WI38 (cell line): ENCODE data around the gene MARCHF3.

Experiments
- H3K4me3 ChIP-seq: 2 replicates; pipeline ENCODE4 v1.5.1; 2011; ENCODE audit warnings: low read depth, mild to moderate bottlenecking, control low read depth, low read length
- TF ChIP-seq, protein P1 (sequence below): IDR thresholded peaks from 2 replicates; pipeline ENCODE4 v1.5.1; 2012; ENCODE audit warnings: low read depth, mild to moderate bottlenecking, control low read depth, low read length

The MARCHF3 gene

DNA sequence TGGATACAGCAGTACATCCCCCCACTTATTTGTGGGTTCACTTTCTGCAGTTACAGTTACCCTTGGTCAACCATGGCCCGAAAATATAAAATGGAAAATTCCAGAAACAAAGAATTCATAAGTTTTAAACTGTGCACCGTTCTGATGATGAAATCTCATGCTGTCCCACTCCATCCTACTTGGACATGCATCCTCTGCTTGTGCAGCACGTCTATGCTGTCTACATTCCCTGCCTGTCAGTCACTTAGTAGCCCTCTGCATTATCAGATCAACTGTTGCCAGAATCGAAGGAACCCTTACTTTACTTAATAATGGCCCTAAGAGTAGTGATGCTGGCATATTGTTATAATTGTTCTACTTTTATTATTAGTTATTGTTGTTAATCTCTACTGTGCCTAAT lies 14.6 kb downstream of the MARCHF3 start:
- TF ChIP-seq, protein P1, sequence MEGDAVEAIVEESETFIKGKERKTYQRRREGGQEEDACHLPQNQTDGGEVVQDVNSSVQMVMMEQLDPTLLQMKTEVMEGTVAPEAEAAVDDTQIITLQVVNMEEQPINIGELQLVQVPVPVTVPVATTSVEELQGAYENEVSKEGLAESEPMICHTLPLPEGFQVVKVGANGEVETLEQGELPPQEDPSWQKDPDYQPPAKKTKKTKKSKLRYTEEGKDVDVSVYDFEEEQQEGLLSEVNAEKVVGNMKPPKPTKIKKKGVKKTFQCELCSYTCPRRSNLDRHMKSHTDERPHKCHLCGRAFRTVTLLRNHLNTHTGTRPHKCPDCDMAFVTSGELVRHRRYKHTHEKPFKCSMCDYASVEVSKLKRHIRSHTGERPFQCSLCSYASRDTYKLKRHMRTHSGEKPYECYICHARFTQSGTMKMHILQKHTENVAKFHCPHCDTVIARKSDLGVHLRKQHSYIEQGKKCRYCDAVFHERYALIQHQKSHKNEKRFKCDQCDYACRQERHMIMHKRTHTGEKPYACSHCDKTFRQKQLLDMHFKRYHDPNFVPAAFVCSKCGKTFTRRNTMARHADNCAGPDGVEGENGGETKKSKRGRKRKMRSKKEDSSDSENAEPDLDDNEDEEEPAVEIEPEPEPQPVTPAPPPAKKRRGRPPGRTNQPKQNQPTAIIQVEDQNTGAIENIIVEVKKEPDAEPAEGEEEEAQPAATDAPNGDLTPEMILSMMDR = no peak
- H3K4me3 ChIP-seq = no peak overlapping the region

DNA sequence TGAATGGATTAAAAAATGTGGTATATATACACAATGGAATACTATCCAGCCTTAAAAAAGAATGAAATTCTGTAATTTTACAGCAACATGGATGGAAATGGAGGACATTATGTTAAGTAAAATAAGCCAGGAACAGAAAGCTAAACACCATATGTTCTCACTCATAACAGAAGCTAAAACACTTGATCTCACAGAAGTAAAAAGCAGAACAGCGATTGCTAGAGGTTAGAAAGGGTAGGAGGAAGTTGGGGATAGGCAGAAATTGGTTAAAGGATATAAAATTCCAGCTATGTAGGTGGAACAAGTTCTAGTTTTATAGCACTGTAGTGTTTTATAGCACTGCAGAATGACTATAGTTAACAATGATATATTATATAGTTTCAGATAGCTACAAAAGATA lies 15.8 kb downstream of the MARCHF3 start:
- TF ChIP-seq, protein P1 = no peak
- H3K4me3 ChIP-seq = no peak overlapping the region

DNA sequence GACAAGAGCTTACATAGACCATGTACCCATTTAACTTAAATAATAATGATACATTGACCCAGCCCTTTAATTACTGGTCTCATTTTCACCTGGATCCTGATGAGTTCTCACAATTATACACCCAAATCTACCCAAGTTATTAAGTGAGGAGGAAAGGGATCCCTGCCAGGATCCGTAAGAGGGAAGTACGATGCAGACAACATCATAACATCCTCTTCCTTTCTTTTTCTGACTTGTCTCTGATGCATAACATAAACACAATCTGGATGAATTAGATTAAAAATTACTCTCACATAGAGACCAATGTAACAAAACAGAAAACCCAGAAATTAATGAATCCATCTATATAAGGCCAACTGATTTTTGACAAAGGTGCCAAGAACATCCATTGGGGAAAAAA lies 17.0 kb downstream of the MARCHF3 start:
- TF ChIP-seq, protein P1 = no peak
- peak overlapping the region; percentile 22 for H3K4me3 ChIP-seq

DNA sequence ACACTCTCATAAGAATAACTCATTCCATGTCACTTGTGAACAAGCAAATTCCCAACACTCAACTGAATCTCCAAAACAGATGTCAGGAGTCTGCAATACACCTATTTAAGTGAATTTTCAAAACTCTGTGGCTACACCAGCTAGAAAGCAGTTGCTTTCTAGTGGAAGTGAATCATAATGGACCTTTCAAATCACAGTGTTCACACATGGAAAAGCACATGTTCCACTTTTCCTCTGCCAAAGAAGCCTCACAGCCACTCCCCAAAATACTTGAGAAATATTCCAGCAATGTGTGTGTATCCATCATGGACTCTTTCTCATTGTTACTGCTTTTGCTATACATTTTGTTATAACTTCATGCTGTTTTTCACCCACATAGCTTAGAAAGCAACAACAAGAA lies 17.4 kb downstream of the MARCHF3 start:
- H3K4me3 ChIP-seq = peak overlapping the region; percentile 22
- TF ChIP-seq, protein P1 = no peak

DNA sequence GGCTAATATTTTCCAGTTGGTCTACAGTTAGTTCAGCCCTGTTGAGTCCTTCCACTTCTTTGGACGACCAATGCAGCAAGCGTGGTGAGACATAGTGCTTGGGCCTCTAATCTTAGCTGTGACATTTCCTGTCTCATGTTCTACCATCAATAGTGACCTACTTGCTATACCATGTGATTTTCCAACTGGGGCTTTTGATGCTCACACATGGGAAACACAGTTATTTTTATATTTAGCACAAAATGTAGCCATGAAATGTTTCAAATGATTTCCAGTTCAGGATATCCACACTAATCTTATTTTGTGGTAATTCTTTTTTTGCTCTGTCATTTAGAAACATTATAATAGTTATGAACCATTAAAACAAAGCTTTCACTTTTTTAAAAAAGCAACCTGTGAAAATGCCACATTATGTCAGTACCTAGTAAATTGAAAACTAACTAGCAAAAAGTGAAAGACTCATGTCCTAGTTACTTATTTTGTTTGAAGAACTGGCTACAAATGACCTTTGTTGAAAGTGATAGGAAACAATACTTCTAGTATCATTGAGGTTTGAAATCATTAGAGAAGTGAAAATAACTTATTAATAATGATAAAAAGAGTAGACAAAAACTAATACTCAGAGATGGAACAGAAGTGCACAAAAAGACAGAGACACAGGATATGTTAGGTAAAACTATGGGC lies 18.3 kb downstream of the MARCHF3 start:
- TF ChIP-seq, protein P1 = no peak
- no peak overlapping the region for H3K4me3 ChIP-seq

DNA sequence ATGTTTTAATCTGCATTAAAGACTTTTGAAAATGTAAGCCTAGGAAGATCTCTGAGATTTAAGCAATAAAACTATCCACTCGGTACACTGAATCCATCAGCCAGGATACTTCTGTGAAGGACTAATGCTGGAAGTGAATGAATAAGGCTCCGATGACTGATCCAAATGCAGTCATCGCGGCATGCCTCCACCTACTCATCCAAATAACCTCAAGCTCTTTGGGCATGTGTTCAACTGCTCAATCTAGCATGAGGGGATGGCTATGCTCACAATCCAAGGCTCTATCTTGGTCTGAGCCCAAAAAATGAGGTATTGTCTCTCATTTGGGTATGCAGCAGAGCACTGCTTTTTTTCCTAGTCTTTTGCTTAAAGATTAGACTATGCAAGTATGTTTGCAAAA lies 19.2 kb downstream of the MARCHF3 start:
- TF ChIP-seq, protein P1 = no peak
- no peak overlapping the region for H3K4me3 ChIP-seq

DNA sequence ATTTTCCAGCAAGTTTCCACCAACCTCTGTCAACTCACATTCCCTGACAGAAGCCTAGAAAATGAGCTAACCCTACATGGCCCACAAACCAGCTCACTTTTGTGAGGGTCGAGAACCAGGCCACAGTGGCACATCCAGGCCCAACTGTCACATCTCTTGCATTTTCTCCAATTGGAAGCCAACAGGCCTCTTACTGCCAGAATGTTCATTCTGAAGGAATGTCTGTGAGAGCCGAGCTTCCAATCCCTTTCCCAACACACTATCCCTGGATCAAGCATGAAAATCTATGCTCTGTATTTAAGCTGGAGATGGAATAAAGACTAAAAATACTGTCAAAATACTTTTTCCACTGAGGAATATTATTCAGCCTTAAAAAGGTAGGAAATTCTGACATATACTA lies 20.0 kb downstream of the MARCHF3 start:
- H3K4me3 ChIP-seq = no peak overlapping the region
- TF ChIP-seq, protein P1 = no peak
